ENCODE measurements around the gene PTF1A.
A peak's percentile ranks its signal among the peaks of the same experiment; 100 is the strongest.

Gene PTF1A

GRCh38 chr10:23191764-23192711, at the start of gene PTF1A:
Gene PTF1A, plus strand, starts transcription at chr10:23192312. Its CDS starts 219 bp downstream, at chr10:23192531.
- no peak for DNase-seq

GRCh38 chr10:23146258-23146657, 45.9 kb upstream of the PTF1A start:
- no peak for DNase-seq

- no peak for DNase-seq
Observed at GRCh38 chr10:23147035-23147434, 45.1 kb upstream of the PTF1A start.

- DNase-seq = no peak
Observed at GRCh38 chr10:23148214-23148613, 43.9 kb upstream of the PTF1A start.

- no peak for DNase-seq
Observed at GRCh38 chr10:23150091-23150490, 42.0 kb upstream of the PTF1A start.

GRCh38 chr10:23150610-23151009, 41.5 kb upstream of the PTF1A start:
- DNase-seq = no peak

GRCh38 chr10:23151071-23151470, 41.0 kb upstream of the PTF1A start:
- DNase-seq = no peak

- DNase-seq = no peak
Observed at GRCh38 chr10:23155169-23155568, 36.9 kb upstream of the PTF1A start.

GRCh38 chr10:23156447-23157150, 35.5 kb upstream of the PTF1A start:
- no peak for DNase-seq

- no peak for DNase-seq
Observed at GRCh38 chr10:23157239-23157681, 34.9 kb upstream of the PTF1A start.

GRCh38 chr10:23157691-23158369, 34.3 kb upstream of the PTF1A start:
- DNase-seq = no peak

GRCh38 chr10:23158370-23158769, 33.7 kb upstream of the PTF1A start:
- DNase-seq = peak; percentile 38

- DNase-seq = no peak
Observed at GRCh38 chr10:23171232-23171876, 20.8 kb upstream of the PTF1A start.

- no peak for DNase-seq
Observed at GRCh38 chr10:23172429-23173213, 19.5 kb upstream of the PTF1A start.

GRCh38 chr10:23173214-23174073, 18.7 kb upstream of the PTF1A start:
- no peak for DNase-seq

GRCh38 chr10:23174074-23174976, 17.8 kb upstream of the PTF1A start:
- DNase-seq = no peak

GRCh38 chr10:23174977-23175512, 17.1 kb upstream of the PTF1A start:
- DNase-seq = no peak

GRCh38 chr10:23186178-23186577, 5.9 kb upstream of the PTF1A start:
- DNase-seq = no peak

GRCh38 chr10:23186697-23187096, 5.4 kb upstream of the PTF1A start:
- no peak for DNase-seq

GRCh38 chr10:23187155-23187554, 5.0 kb upstream of the PTF1A start:
- DNase-seq = no peak

Data from NCI-H2029 (cell line).